Measurements from ENCODE around the gene FTSJ3.

FTSJ3 gene

DNA sequence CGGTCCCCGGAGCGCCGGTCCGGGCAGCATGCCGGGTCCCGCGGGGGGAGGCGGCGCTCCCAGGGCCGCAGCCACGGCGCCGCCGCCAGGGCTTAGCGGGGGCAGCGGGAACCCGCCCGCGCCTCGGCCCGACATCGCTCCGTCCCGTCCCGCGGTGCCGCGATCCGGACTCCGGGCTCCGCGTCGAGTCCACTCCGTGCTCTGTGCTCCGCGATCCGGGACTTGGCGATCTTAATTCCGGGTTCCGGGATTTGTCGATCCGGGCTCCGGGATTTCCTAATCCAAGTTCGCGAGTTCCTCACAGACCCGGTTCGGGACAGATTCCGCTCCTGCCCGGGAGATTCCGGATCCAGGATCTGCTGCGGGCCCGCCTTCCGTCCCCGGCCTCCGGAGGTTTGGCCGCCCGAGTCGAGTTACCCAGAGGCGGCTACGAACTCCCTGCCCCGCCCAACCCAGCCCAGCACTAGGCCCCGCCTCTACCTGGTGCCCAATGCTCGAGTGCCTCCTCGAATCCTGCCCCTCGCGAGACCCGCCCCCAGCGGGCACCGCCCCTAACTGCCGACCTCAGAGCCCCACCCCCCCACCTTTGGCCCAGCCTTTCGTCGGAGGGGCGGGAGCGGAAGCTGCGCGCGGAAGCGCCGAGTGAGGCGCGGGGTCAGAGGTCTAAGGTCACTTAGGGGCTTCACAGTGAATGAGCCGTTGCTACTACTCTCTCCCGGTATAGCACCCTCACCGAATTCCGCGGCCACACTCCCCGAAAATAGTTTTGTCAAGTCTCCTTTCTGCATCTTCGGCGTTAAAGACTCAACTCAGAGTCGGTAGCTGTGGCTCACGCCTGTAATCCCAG lies 15.3 kb upstream of the FTSJ3 start, which contains the start of gene SMARCD2 (continued):
- TF ChIP-seq, protein P1, sequence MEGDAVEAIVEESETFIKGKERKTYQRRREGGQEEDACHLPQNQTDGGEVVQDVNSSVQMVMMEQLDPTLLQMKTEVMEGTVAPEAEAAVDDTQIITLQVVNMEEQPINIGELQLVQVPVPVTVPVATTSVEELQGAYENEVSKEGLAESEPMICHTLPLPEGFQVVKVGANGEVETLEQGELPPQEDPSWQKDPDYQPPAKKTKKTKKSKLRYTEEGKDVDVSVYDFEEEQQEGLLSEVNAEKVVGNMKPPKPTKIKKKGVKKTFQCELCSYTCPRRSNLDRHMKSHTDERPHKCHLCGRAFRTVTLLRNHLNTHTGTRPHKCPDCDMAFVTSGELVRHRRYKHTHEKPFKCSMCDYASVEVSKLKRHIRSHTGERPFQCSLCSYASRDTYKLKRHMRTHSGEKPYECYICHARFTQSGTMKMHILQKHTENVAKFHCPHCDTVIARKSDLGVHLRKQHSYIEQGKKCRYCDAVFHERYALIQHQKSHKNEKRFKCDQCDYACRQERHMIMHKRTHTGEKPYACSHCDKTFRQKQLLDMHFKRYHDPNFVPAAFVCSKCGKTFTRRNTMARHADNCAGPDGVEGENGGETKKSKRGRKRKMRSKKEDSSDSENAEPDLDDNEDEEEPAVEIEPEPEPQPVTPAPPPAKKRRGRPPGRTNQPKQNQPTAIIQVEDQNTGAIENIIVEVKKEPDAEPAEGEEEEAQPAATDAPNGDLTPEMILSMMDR (tag by site-specific recombination; IDR thresholded peaks at IDR 0.05) = peak; percentile 55; the same call in 1 of the 2 replicates
- TF ChIP-seq ZBTB7A (tag by site-specific recombination; IDR thresholded peaks at IDR 0.05; ENCODE audit: low read depth) (peak; percentile 91), ZNF747 (tag by site-specific recombination; IDR thresholded peaks at IDR 0.05) (no peak), ZBTB8A (tag by site-specific recombination; IDR thresholded peaks at IDR 0.05) (peak; percentile 88), ZNF175 (tag by site-specific recombination; IDR thresholded peaks at IDR 0.05) (no peak), ZNF16 (tag by site-specific recombination; IDR thresholded peaks at IDR 0.05; ENCODE audit: low read depth) (no peak), ZSCAN16 (tag by site-specific recombination; IDR thresholded peaks at IDR 0.05) (no peak), ZNF112 (tag by site-specific recombination; IDR thresholded peaks at IDR 0.05) (no peak), REPIN1 (tag by site-specific recombination; IDR thresholded peaks at IDR 0.05; ENCODE audit: low read depth) (peak; percentile 93), ZNF114 (tag by site-specific recombination; IDR thresholded peaks at IDR 0.05) (no peak), ZNF555 (tag by site-specific recombination; conservative IDR thresholded peaks at IDR 0.05) (no peak), PRDM1 (tag by site-specific recombination; IDR thresholded peaks at IDR 0.05) (peak; percentile 74), ZNF48 (tag by site-specific recombination; IDR thresholded peaks at IDR 0.05) (no peak), KLF10 (tag by site-specific recombination; IDR thresholded peaks at IDR 0.05) (peak; percentile 99), BCL11A (tag by site-specific recombination; IDR thresholded peaks at IDR 0.05; ENCODE audit: low read depth) (peak; percentile 91), RBAK (tag by site-specific recombination; IDR thresholded peaks at IDR 0.05) (peak; percentile 26; the same call in 1 of the 2 replicates), ZNF302 (tag by site-specific recombination; IDR thresholded peaks at IDR 0.05; ENCODE audit: low read depth) (peak; percentile 52; the same call in 1 of the 2 replicates), ZNF426 (tag by site-specific recombination; IDR thresholded peaks at IDR 0.05) (no peak)
- TF ChIP-seq, protein P2, sequence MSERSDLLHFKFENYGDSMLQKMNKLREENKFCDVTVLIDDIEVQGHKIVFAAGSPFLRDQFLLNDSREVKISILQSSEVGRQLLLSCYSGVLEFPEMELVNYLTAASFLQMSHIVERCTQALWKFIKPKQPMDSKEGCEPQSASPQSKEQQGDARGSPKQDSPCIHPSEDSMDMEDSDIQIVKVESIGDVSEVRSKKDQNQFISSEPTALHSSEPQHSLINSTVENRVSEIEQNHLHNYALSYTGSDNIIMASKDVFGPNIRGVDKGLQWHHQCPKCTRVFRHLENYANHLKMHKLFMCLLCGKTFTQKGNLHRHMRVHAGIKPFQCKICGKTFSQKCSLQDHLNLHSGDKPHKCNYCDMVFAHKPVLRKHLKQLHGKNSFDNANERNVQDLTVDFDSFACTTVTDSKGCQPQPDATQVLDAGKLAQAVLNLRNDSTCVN (tag by site-specific recombination; optimal IDR thresholded peaks at IDR 0.05) = peak; percentile 93
- TF ChIP-seq, protein P3, sequence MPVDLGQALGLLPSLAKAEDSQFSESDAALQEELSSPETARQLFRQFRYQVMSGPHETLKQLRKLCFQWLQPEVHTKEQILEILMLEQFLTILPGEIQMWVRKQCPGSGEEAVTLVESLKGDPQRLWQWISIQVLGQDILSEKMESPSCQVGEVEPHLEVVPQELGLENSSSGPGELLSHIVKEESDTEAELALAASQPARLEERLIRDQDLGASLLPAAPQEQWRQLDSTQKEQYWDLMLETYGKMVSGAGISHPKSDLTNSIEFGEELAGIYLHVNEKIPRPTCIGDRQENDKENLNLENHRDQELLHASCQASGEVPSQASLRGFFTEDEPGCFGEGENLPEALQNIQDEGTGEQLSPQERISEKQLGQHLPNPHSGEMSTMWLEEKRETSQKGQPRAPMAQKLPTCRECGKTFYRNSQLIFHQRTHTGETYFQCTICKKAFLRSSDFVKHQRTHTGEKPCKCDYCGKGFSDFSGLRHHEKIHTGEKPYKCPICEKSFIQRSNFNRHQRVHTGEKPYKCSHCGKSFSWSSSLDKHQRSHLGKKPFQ (tag by site-specific recombination; IDR thresholded peaks at IDR 0.05) = no peak
- TF ChIP-seq, protein P4, sequence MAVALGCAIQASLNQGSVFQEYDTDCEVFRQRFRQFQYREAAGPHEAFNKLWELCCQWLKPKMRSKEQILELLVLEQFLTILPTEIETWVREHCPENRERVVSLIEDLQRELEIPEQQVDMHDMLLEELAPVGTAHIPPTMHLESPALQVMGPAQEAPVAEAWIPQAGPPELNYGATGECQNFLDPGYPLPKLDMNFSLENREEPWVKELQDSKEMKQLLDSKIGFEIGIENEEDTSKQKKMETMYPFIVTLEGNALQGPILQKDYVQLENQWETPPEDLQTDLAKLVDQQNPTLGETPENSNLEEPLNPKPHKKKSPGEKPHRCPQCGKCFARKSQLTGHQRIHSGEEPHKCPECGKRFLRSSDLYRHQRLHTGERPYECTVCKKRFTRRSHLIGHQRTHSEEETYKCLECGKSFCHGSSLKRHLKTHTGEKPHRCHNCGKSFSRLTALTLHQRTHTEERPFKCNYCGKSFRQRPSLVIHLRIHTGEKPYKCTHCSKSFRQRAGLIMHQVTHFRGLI (tag by site-specific recombination; IDR thresholded peaks at IDR 0.05) = peak; percentile 75
- TF ChIP-seq, protein P5, sequence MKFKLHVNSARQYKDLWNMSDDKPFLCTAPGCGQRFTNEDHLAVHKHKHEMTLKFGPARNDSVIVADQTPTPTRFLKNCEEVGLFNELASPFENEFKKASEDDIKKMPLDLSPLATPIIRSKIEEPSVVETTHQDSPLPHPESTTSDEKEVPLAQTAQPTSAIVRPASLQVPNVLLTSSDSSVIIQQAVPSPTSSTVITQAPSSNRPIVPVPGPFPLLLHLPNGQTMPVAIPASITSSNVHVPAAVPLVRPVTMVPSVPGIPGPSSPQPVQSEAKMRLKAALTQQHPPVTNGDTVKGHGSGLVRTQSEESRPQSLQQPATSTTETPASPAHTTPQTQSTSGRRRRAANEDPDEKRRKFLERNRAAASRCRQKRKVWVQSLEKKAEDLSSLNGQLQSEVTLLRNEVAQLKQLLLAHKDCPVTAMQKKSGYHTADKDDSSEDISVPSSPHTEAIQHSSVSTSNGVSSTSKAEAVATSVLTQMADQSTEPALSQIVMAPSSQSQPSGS (tag by site-specific recombination; IDR thresholded peaks at IDR 0.05; ENCODE audit: low read depth) = peak; percentile 52; the same call in 1 of the 2 replicates
- TF ChIP-seq, protein P6, sequence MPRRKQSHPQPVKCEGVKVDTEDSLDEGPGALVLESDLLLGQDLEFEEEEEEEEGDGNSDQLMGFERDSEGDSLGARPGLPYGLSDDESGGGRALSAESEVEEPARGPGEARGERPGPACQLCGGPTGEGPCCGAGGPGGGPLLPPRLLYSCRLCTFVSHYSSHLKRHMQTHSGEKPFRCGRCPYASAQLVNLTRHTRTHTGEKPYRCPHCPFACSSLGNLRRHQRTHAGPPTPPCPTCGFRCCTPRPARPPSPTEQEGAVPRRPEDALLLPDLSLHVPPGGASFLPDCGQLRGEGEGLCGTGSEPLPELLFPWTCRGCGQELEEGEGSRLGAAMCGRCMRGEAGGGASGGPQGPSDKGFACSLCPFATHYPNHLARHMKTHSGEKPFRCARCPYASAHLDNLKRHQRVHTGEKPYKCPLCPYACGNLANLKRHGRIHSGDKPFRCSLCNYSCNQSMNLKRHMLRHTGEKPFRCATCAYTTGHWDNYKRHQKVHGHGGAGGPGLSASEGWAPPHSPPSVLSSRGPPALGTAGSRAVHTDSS (tag by site-specific recombination; IDR thresholded peaks at IDR 0.05) = peak; percentile 67; the same call in 1 of the 2 replicates
- TF ChIP-seq, protein P7, sequence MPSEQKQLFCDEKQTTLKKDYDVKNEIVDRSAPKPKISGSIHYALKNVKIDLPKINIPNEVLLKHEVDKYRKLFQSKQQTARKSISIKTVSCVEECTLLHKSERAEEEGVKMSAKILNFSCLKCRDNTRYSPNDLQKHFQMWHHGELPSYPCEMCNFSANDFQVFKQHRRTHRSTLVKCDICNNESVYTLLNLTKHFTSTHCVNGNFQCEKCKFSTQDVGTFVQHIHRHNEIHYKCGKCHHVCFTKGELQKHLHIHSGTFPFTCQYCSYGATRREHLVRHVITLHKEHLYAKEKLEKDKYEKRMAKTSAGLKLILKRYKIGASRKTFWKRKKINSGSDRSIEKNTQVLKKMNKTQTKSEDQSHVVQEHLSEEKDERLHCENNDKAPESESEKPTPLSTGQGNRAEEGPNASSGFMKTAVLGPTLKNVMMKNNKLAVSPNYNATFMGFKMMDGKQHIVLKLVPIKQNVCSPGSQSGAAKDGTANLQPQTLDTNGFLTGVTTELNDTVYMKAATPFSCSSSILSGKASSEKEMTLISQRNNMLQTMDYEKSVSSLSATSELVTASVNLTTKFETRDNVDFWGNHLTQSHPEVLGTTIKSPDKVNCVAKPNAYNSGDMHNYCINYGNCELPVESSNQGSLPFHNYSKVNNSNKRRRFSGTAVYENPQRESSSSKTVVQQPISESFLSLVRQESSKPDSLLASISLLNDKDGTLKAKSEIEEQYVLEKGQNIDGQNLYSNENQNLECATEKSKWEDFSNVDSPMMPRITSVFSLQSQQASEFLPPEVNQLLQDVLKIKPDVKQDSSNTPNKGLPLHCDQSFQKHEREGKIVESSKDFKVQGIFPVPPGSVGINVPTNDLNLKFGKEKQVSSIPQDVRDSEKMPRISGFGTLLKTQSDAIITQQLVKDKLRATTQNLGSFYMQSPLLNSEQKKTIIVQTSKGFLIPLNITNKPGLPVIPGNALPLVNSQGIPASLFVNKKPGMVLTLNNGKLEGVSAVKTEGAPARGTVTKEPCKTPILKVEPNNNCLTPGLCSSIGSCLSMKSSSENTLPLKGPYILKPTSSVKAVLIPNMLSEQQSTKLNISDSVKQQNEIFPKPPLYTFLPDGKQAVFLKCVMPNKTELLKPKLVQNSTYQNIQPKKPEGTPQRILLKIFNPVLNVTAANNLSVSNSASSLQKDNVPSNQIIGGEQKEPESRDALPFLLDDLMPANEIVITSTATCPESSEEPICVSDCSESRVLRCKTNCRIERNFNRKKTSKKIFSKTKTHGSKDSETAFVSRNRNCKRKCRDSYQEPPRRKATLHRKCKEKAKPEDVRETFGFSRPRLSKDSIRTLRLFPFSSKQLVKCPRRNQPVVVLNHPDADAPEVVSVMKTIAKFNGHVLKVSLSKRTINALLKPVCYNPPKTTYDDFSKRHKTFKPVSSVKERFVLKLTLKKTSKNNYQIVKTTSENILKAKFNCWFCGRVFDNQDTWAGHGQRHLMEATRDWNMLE (tag by site-specific recombination; conservative IDR thresholded peaks at IDR 0.05; ENCODE audit: low read depth) = peak; percentile 98

Data from HEK293 (cell line).